Activated naive CD4-positive, alpha-beta T cell (primary cell): ENCODE results near the gene MOV10.
"Not testable (repeated sequence)": the region's sequence is repeated elsewhere in the genome, so short reads cannot be mapped to it uniquely, and the experiment has no call there.

Experiments
- DNase-seq, 4 experiments: peaks; one replicate each; lab custom pipeline; 2025; lab: John Stamatoyannopoulos, UW

MOV10 gene, protein sequence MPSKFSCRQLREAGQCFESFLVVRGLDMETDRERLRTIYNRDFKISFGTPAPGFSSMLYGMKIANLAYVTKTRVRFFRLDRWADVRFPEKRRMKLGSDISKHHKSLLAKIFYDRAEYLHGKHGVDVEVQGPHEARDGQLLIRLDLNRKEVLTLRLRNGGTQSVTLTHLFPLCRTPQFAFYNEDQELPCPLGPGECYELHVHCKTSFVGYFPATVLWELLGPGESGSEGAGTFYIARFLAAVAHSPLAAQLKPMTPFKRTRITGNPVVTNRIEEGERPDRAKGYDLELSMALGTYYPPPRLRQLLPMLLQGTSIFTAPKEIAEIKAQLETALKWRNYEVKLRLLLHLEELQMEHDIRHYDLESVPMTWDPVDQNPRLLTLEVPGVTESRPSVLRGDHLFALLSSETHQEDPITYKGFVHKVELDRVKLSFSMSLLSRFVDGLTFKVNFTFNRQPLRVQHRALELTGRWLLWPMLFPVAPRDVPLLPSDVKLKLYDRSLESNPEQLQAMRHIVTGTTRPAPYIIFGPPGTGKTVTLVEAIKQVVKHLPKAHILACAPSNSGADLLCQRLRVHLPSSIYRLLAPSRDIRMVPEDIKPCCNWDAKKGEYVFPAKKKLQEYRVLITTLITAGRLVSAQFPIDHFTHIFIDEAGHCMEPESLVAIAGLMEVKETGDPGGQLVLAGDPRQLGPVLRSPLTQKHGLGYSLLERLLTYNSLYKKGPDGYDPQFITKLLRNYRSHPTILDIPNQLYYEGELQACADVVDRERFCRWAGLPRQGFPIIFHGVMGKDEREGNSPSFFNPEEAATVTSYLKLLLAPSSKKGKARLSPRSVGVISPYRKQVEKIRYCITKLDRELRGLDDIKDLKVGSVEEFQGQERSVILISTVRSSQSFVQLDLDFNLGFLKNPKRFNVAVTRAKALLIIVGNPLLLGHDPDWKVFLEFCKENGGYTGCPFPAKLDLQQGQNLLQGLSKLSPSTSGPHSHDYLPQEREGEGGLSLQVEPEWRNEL

DNA sequence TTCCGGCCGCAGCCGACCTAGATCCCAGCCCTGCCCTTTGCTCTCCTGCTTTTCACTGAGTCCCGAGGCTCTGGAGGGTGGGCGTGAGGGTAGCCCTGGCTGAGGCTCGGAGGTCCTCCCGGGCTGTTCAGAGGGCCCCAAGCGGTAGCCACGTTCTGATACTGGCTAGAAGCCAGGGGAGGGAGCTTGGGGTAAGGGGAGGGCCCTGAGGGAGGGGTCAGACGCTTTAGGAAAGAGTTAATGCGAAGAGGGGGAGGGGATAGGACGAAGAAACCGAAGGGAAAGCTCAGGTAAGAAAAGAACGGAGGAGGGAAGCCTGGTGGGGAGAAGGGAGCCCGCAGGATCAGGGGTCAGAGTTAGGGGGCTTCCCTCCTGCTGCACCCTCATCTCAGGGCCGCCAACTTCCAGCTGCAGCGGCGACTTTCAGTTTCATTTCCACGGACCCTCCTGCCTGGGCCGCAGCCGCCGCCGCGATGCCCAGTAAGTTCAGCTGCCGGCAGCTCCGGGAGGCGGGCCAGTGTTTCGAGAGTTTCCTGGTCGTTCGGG is at the start of gene MOV10:
MOV10 (plus strand) TSS at position 220 of the 546 bp plus-strand sequence; CDS start at position 474, 254 bp downstream.
- peak in 2 of 4 experiments; percentile 35 to 50 for DNase-seq

DNA sequence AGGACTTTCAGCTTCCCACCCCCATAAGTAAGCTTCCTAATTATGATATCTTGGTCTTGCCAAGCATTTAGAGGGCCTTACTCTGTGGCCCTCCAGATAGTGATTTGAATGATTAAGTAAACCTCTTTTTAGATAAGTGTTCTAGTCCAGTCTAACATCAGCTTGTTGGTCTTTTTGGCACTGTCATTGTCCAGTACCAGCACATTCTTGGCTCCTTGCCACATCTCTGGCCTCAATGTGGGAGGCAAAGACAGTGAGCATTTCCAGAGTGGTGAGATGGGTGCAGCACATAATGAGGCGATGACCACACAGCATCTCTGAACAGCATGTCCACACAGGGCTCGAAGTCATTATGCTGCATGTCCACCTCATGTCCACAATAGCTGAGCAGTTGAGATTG is 48.8 kb upstream of the MOV10 start:
- no peak for DNase-seq

DNA sequence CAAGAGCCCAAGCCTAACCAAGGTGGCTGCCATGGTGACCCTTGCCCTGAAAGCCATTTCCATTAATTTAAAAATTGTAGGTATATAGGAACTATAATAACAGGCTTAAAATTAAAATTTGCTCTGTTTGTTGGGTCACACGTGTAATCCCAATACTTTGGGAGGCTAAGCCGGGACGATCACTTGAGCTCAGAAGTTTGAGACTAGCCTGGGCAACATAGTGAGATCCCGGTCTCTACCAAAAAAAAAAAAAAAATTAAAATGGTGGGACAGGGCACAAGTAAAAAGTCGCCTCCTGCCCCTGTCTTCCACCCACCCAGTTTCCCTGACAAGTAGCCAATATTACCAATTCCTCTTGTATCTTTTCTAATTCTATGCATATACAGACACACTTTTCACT is 48.3 kb upstream of the MOV10 start:
- DNase-seq, result no peak

DNA sequence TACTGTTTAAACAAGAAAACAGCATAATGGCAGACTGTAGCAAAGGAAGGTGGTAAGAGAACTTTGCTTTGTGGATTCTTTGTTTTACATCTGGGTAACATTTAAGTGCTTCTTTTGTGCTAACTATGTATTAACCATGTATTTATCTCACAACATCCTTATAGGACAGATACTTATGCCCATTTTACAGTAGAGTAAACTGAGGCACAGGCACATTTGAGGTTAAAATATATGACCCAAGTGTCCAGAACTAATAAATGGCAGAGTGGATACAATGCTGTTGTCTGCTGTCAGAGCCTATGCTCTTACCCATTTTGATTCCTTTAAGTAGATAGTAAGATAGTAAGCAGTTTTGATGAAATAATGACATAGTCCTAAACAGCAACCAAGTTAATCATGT is 47.6 kb upstream of the MOV10 start:
- no peak for DNase-seq

DNA sequence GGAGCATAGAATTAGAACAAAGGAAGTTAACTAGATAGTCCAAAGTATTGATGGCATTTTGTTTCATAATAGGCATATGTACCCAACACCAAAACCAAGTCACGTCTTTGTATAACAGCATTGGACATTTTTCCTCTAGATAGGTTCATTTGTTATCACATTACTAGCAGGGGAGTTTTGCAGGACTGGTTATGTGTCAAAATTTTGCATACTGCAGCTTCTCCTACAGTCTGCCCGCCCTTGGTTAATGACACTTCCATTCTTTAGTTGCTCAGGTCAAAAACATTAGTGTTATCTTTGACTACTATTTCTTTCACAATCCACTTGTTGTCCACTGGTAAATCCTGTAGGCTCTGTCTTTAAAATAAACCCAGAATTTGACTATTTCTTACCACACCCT is 45.9 kb upstream of the MOV10 start:
- no peak for DNase-seq

DNA sequence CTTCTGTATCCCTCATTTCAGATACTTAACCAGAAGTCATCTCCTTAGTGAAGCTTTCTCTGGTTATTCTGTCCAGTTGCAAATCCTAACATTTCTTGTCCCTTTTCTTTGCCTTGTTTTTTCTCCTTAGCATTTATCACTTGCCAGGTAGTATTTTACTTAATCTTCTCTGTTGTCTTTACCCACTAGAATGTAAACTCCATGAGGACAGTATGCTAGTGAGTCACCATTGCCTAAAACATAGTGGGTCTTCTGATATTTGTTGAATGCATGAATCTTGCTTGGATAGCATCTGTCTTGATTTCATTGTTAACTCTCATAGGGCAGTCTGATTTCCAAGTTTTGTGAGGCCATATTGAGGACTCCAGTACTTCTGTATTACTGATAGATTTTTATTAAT is 45.2 kb upstream of the MOV10 start:
- DNase-seq, result no peak

DNA sequence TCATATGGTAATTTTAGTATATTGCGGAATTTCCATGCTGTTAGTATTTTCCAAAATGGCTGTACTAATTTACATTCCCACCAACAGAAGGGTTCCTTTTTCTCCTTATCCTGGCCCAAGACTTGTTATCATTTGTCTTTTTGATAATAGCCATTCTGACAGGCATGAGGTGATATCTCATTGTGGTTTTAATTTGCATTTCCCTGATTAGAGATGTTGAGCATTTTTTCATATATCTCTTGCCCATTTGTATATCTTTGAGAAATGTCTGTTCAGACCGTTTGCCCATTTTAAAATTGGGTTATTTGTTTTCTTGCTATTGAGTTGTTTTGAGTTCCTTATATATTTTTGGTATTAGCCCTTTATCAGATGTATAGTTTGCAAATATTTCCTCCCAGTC is 40.8 kb upstream of the MOV10 start:
- no peak for DNase-seq

DNA sequence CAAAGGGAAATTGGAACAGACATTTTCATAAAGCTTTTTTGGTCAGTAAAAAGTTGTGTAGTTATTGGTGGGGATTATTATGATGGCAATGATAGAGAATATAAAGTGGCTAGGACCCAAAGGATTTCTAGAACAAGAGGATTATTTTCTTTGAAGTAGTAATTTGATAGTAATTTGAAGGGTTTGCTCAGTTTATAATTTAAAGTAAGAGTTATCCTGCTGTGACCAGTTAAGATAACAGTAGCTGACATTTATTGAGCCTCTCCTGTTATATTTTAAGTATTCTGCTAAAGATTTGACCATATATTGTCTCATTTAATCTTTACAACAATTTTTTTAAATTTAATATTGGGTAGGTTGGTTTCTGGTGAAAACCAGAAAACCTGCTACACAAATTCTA is 40.1 kb upstream of the MOV10 start:
- DNase-seq, result no peak

DNA sequence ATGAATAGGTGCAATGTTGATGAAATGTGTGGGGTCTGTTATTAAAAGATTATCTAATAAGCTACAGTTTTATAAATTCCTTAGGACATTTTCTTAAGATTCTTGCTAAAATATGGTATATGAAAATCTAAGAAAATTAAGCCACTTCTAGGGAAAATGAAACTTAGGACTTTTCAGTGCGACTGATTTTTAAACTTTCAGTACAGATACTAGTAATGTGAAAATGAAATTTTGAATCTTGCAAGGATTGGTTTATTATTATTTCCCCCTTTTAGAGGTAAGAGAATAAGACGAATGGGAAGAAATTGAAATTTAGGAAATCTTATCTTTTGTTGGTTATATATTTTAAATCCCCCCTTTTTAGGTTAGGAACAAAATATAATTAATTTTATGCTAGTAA is 38.4 kb upstream of the MOV10 start:
- DNase-seq, result no peak

DNA sequence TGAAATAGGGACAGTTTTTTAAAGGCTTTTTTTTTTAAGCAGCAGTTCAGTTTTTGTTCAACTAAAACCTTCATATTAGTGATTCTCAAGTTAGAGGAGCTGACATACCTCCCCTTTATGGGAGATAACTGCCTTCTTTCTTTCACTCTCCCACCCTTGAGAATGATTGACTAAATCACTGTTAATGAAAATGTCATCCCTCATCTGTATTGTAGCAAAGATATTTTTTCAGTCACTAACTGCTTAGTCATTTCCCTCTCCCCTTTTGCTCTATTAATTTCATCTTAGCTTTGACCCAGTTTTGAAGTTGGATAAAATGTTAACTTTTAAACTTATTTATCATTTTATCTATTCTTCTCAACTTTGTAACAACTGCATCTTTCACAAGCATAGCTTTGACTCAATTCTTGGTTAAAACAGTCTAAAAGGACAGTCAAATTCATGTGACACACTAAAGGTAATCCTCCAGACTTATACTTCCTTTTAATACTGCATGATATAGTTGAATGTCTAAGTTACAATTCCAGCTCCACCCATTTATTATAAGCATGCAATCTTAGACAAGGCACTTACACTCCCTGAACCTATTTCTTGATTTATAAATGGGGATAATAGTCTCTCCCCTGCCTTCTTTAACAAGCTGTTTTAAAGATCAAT is 37.7 kb upstream of the MOV10 start:
- DNase-seq, result no peak

DNA sequence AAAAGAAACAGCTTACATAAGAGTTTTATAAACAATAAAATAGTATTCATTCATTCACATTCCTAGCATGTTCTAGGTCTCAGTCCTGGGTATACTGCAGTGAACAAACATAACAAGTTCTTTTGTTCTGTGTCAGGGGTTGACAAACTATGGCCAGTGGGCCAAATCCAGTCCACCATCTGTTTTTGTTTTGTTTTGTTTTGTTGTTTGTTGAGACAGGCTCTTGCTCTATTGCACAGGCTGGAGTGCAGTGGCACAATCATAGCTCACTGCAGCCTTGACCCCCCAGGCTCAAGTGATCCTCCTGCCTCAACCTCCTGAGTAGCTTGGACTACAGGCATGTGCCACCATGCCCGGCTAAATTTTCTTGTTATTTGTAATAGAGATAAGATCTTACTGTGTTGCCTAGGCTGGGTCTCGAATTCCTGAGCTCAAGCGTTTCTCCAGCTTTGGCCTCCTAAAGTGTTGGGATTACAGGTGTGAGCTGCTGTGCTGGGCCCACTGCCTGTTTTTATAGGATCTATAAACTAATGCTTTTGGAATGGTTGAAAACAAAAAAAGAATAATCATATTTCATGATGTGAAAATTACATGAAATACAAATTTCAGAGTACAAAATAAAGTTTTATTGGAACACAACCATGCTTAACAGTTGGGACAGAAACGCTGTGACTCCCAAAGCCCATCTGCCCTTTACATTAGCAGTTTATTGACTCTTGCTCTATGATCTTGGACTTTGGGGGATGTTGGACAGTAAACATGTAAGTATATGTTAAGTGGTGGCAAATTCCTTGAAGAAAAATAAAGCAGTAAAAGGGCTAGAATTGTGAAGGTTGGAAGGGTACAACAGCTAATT is 37.0 kb upstream of the MOV10 start:
- DNase-seq, result no peak

DNA sequence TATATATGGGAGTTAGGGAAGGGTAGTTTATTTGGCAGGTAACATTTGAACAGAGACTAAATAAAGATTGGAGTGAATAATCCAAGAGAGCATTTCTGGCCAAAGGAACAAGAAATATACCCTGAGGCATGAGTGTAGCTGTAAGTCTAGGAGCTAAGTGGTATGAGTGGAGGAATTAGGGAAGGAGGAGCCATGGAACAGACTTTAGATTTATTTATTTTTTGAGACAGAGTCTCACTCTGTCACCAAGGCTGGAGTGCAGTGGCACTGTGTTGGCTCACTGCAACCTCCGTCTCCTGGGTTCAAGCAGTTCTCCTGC is 36.4 kb upstream of the MOV10 start:
- DNase-seq, result no peak

DNA sequence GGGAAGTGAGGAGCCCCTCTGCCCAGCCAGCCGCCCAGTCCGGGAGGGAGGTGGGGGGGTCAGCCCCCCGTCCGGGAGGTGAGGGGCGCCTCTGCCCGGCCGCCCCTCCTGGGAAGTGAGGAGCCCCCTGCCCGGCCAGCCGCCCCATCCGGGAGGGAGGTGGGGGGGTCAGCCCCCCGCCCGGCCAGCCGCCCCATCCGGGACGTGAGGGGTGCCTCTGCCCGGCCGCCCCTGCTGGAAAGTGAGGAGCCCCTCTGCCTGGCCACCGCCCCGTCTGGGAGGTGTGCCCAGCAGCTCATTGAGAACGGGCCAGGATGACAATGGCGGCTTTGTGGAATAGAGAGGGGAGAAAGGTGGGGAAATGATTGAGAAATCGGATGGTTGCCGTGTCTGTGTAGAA is 34.0 kb upstream of the MOV10 start:
- not testable (repeated sequence) for DNase-seq

DNA sequence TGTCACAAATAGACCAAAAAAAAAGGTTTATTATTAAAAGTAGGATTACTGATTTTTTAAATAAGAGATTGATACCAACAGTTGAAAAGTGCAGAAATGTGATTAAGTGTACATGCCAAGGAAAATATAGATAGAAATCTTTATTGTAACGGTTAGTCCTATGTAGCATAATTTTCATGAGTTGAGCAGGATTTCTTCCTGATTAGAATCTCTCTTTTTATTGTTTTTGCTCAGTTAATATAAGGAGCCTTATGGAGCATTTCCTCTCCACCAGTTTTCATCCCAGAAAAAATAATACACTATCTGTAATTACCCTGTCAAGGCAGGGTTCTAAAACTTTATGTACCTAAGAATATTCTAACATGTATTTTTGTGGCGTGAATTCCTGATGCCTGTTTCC is 31.4 kb upstream of the MOV10 start:
- DNase-seq, result no peak

DNA sequence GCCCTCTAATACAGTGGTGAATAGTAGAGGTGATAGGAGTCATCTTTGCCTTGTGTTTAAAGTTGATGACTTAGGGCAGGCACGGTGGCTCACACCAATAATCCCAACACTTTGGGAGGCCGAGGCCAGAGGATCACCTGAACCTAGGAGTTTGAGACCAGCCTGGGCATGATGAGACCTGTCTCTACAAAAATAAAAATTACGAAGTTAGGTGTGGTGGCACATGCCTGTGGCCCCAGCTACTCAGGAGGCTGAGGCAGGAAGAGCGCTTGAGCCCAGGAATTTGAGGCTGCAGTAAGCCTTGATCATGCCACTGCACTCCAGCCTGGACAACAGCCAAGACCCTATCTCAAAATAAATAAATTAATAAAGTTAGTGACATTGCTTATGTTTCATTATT is 28.2 kb upstream of the MOV10 start:
- no peak for DNase-seq

DNA sequence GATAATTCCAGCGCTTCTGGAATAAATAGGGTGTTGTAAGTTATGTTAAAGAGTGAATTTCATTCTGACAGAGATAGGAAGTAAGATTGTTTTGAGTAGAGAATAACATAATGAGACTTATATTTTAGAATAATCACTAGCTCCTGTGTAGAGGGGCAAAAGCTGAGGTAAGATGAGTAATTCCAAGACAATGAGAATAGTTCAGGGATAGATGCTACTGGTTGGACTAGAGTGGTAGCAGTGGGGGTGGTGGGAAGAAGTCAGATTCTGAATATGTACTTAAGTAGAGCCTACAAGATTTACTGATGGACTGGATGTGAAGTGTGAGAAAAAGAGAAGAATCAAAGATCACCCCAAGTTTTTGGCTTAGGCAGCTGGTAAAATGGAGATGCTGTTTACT is 23.3 kb upstream of the MOV10 start:
- DNase-seq, result no peak

DNA sequence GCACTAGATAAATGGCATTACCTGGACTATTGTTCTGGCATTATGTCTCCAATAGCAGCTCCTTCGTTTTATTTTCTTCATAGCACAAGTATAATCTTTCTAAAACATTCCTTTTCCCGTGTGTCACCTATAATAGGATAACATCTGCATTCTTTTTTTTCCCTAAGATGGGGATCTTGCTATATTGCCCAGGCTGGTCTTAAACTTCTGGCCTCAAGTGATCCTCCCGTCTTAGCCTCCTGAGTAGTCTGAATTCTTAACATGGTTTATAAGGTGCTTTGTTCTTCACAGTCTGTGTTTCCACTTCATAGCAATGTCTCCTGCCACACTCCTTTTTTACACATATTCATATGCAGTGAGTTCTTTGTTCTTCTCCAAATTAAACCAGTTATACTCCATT is 8.6 kb upstream of the MOV10 start:
- no peak for DNase-seq

DNA sequence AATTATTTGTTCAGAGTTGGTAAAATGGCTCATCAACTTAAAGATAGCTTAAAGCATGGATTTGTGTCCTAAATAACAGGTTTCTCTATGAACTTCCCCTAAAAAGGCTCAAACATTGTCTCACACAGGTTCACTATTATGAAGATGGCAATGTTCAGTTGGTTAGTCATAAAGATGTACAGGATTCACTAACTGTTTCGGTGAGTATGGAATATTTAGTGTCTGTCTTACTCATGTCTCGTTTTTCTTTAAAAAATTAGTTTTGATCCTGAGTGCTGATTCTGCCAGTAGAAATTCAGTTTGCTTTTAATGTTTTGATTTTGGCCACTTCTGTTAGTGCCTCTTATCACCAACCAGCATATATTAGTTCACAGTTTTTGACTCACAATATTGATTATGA is 7.5 kb upstream of the MOV10 start:
- no peak for DNase-seq

DNA sequence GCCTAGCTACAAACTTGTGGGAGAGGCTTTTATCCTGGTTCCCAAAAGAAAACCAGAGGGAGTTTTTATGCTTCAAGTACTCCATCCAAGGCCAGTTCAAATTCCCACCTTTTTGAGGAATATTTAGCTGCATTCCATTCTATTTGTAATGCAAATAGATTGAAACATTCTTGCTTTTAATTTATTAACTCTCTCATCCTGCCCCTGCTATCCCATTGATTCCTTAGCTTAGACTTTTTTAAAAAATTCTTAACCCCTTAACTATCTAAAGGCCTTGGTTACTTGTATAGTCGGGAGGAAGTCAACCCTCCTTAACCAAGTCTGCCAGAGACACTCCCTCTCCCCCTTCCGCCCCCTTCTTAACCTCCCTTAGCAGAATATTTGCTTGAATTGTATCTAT is 2.5 kb upstream of the MOV10 start:
- DNase-seq, result no peak

DNA sequence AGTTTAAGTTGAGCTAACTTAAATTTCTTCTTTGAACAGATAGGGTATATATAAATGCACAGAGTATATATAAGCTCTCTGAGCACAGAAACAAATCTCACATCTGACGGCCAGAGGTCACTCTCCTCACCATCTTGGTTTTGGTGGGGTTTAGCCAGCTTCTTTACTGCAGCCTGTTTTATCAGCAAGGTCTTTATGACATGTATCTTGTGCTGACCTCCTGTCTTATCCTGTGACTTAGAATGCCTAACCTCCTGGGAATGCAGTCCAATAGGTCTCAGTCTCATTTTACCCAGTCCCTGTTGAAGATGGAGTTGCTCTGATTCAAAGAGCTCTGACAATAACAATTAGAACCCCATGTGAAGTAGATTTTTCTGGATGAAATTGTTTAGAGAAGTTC is 1.6 kb upstream of the MOV10 start:
- DNase-seq, result no peak
